ENCODE results near the gene DACH1. TPM values are rescaled to one million over a fixed set of nuclear protein-coding genes. Genes with fewer than 3 reads are reported as not detected.

DACH1 gene
- total RNA-seq, 2 experiments from 2014 or later: not detected

GRCh38 chr13:71591374-71591773, 275.6 kb downstream of the DACH1 start:
- no peaks in the 10 kb centered on the region for H3K36me3 ChIP-seq (ENCODE audit: insufficient read depth, low read length)
- intact Hi-C loops (cut with micrococcal nuclease; ENCODE audit: unreplicated experiment): no loop called here
- H3K4me2 ChIP-seq (ENCODE audit: low read length): no peak overlapping the region
- no peak overlapping the region for H3K4me3 ChIP-seq (ENCODE audit: low read depth, low read length, poor library complexity, severe bottlenecking)
- no peak for TF ChIP-seq EZH2phosphoT487 (IDR thresholded peaks at IDR 0.05; ENCODE audit: borderline replicate concordance, low read depth, low read length)
- TF ChIP-seq, protein P1, sequence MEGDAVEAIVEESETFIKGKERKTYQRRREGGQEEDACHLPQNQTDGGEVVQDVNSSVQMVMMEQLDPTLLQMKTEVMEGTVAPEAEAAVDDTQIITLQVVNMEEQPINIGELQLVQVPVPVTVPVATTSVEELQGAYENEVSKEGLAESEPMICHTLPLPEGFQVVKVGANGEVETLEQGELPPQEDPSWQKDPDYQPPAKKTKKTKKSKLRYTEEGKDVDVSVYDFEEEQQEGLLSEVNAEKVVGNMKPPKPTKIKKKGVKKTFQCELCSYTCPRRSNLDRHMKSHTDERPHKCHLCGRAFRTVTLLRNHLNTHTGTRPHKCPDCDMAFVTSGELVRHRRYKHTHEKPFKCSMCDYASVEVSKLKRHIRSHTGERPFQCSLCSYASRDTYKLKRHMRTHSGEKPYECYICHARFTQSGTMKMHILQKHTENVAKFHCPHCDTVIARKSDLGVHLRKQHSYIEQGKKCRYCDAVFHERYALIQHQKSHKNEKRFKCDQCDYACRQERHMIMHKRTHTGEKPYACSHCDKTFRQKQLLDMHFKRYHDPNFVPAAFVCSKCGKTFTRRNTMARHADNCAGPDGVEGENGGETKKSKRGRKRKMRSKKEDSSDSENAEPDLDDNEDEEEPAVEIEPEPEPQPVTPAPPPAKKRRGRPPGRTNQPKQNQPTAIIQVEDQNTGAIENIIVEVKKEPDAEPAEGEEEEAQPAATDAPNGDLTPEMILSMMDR (conservative IDR thresholded peaks at IDR 0.05; ENCODE audit: low read length): no peak
- no peak overlapping the region for H3K27ac ChIP-seq (ENCODE audit: low read depth, low read length, poor library complexity, severe bottlenecking)
- no TSS peak for BruUV-seq (replicated peaks)
- H3K4me1 ChIP-seq (ENCODE audit: insufficient read depth, low read length, poor library complexity, severe bottlenecking): no peaks in the 10 kb centered on the region
- H3K9me2 ChIP-seq (ENCODE audit: insufficient read depth, low read length): no peaks in the 10 kb centered on the region
- no peaks in the 10 kb centered on the region for H4K20me1 ChIP-seq (ENCODE audit: insufficient read depth, low read length)
- H3K79me2 ChIP-seq (ENCODE audit: insufficient read depth, low read depth, low read length): no peaks in the 10 kb centered on the region
- no peak overlapping the region for H2AFZ ChIP-seq (ENCODE audit: low read length)
- DNase-seq (ENCODE audit: low spot score): no peak
- ChIA-PET POLR2A (interaction anchor here (0.6 to 0.7 kb wide), 2 partner anchors 177 to 1421 kb away, joined by 3 to 4 read pairs; no protein-coding TSS in a partner anchor), CTCF (ENCODE audit: unreplicated experiment) (no interaction called here)
- no peaks in the 10 kb centered on the region for H3K9me3 ChIP-seq (ENCODE audit: low read length)

DNA sequence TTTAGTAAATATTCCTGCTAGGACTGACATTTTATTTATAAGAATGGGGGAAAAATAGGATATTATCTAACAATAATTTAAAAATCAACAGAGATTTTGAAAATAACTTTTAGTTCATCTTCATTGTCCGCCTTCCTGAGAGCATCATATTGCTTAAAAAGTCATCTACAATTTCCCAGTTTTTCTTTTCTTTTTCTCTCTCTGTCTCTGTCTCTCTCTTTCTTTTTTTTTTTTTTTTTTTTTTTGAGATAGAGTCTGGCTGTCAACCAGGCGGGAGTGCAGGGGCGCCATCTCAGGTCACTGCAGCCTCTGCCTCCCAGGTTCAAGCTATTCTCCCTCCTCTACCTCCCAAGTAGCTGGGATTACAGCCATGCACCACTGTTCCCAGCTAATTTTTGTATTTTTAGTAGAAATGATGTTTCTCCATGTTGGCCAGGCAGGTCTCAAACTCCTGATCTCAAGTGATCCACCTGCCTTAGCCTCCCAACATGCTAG, 276.3 kb downstream of the DACH1 start:
- H4K20me1 ChIP-seq (ENCODE audit: insufficient read depth, low read length): no peaks in the 10 kb centered on the region
- no peak overlapping the region for H2AFZ ChIP-seq (ENCODE audit: low read length)
- H3K36me3 ChIP-seq (ENCODE audit: insufficient read depth, low read length): no peaks in the 10 kb centered on the region
- ChIA-PET CTCF (ENCODE audit: unreplicated experiment) (no interaction called here), POLR2A (interaction anchor here (0.6 kb wide), 1 partner anchor 1421 kb away, joined by 4 read pairs; no protein-coding TSS in a partner anchor)
- no peak overlapping the region for H3K4me3 ChIP-seq (ENCODE audit: low read depth, low read length, poor library complexity, severe bottlenecking)
- H3K4me2 ChIP-seq (ENCODE audit: low read length): no peak overlapping the region
- no peaks in the 10 kb centered on the region for H3K9me2 ChIP-seq (ENCODE audit: insufficient read depth, low read length)
- no peaks in the 10 kb centered on the region for H3K9me3 ChIP-seq (ENCODE audit: low read length)
- TF ChIP-seq, protein P1 (conservative IDR thresholded peaks at IDR 0.05; ENCODE audit: low read length): no peak
- TF ChIP-seq EZH2phosphoT487 (IDR thresholded peaks at IDR 0.05; ENCODE audit: borderline replicate concordance, low read depth, low read length): no peak
- H3K79me2 ChIP-seq (ENCODE audit: insufficient read depth, low read depth, low read length): no peaks in the 10 kb centered on the region
- intact Hi-C loops (cut with micrococcal nuclease; ENCODE audit: unreplicated experiment): no loop called here
- H3K4me1 ChIP-seq (ENCODE audit: insufficient read depth, low read length, poor library complexity, severe bottlenecking): no peaks in the 10 kb centered on the region
- DNase-seq (ENCODE audit: low spot score): no peak
- no peak overlapping the region for H3K27ac ChIP-seq (ENCODE audit: low read depth, low read length, poor library complexity, severe bottlenecking)
- no TSS peak for BruUV-seq (replicated peaks)

GRCh38 chr13:71589032-71589431, 278.0 kb downstream of the DACH1 start:
- no peak for DNase-seq (ENCODE audit: low spot score)
- no peak overlapping the region for H3K4me3 ChIP-seq (ENCODE audit: low read depth, low read length, poor library complexity, severe bottlenecking)
- ChIA-PET CTCF (ENCODE audit: unreplicated experiment) (no interaction called here), POLR2A (interaction anchor here (0.6 to 1.2 kb wide), 4 partner anchors 14 to 818 kb away, joined by 3 to 4 read pairs (median 3); no protein-coding TSS in a partner anchor)
- H3K4me2 ChIP-seq (ENCODE audit: low read length): no peak overlapping the region
- intact Hi-C loops (cut with micrococcal nuclease; ENCODE audit: unreplicated experiment): no loop called here
- no peak overlapping the region for H3K27ac ChIP-seq (ENCODE audit: low read depth, low read length, poor library complexity, severe bottlenecking)
- H3K9me3 ChIP-seq (ENCODE audit: low read length): no peaks in the 10 kb centered on the region
- H4K20me1 ChIP-seq (ENCODE audit: insufficient read depth, low read length): no peaks in the 10 kb centered on the region
- TF ChIP-seq, protein P1 (conservative IDR thresholded peaks at IDR 0.05; ENCODE audit: low read length): no peak
- no peaks in the 10 kb centered on the region for H3K9me2 ChIP-seq (ENCODE audit: insufficient read depth, low read length)
- no peaks in the 10 kb centered on the region for H3K4me1 ChIP-seq (ENCODE audit: insufficient read depth, low read length, poor library complexity, severe bottlenecking)
- BruUV-seq (replicated peaks): no TSS peak
- H3K79me2 ChIP-seq (ENCODE audit: insufficient read depth, low read depth, low read length): no peaks in the 10 kb centered on the region
- no peaks in the 10 kb centered on the region for H3K36me3 ChIP-seq (ENCODE audit: insufficient read depth, low read length)
- H2AFZ ChIP-seq (ENCODE audit: low read length): no peak overlapping the region

Measured in OCI-LY7 (cell line).